Stomach (tissue), 4 donors: ENCODE data around the gene KIF13A.

ENCODE experiments used
- POLR2A ChIP-seq, 4 donors: fragments of 450-650 bp; IDR thresholded peaks; one replicate each; pipeline ENCODE4 v1.6.1; 2016; ENCODE audit warnings: antibody characterized with exemption in 4 of 4, control low read depth in 2 of 4, mild to moderate bottlenecking in 1 of 4, moderate library complexity in 1 of 4
- POLR2AphosphoS5 ChIP-seq, 3 donors: sonication (generic); formaldehyde crosslinking; IDR thresholded peaks; one replicate each; pipeline ENCODE4 v1.6.1; 2016; ENCODE audit warnings: antibody characterized with exemption in 3 of 3
- TF ChIP-seq, protein P1 (sequence below), 7 experiments: fragments of 450-650 bp in 4 of 7; fragments of 200-600 bp in 3 of 7; sonication (generic) in 3 of 7; IDR thresholded peaks; one replicate each; pipeline ENCODE4 v1.5.1; 2016 to 2019; ENCODE audit warnings: antibody characterized with exemption in 7 of 7, control low read depth in 2 of 7, mild to moderate bottlenecking in 1 of 7

DNA sequence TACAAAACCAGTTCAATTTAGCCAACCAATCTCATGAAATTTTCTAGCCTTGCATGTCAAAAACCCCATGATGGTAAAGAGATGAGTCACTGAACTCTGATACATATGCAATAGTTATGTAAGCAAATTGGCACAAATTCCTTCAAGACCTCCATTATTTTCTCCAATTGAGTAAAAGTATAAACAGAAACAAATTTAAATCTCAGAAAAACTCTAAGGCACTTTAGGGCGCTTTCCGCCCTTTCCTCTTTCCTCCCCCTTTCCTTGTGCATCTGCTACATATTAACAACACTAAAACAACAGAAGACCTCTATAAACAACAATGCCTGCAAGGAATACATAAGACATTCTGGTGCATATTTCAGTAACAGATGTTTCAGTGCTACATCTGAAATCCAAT is 48.5 kb downstream of the KIF13A start:
- TF ChIP-seq POLR2AphosphoS5 (IDR thresholded peaks at IDR 0.05) (no peak), POLR2A (IDR thresholded peaks at IDR 0.05) (no peak)
- TF ChIP-seq, protein P1, sequence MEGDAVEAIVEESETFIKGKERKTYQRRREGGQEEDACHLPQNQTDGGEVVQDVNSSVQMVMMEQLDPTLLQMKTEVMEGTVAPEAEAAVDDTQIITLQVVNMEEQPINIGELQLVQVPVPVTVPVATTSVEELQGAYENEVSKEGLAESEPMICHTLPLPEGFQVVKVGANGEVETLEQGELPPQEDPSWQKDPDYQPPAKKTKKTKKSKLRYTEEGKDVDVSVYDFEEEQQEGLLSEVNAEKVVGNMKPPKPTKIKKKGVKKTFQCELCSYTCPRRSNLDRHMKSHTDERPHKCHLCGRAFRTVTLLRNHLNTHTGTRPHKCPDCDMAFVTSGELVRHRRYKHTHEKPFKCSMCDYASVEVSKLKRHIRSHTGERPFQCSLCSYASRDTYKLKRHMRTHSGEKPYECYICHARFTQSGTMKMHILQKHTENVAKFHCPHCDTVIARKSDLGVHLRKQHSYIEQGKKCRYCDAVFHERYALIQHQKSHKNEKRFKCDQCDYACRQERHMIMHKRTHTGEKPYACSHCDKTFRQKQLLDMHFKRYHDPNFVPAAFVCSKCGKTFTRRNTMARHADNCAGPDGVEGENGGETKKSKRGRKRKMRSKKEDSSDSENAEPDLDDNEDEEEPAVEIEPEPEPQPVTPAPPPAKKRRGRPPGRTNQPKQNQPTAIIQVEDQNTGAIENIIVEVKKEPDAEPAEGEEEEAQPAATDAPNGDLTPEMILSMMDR (IDR thresholded peaks at IDR 0.05), result no peak
